Activated CD8-positive, alpha-beta memory T cell treated with anti-CD3 and anti-CD28 coated beads, Interleukin-2, amount 50 U/mL, for 1 hour (primary cell): Measurements from ENCODE around the gene FUCA1.
"Not testable (repeated sequence)": the region's sequence is repeated elsewhere in the genome, so short reads cannot be mapped to it uniquely, and the experiment has no call there.

ENCODE experiments used
- DNase-seq: peaks from one replicate; pipeline ENCODE4 v3.0.0-alpha.2; 2020; ENCODE audit errors: extremely low read depth

The FUCA1 gene

GRCh38 chr1:23867895-23868556 is at the start of gene FUCA1:
Gene FUCA1, minus strand, starts transcription at chr1:23868290. Its CDS starts 4 bp downstream, at chr1:23868286.
- peak; percentile 81 for DNase-seq

GRCh38 chr1:23916209-23917131 is 48.4 kb upstream of the FUCA1 start:
- DNase-seq: peak; percentile 36

GRCh38 chr1:23915466-23915865 is 47.4 kb upstream of the FUCA1 start:
- DNase-seq: no peak

DNA sequence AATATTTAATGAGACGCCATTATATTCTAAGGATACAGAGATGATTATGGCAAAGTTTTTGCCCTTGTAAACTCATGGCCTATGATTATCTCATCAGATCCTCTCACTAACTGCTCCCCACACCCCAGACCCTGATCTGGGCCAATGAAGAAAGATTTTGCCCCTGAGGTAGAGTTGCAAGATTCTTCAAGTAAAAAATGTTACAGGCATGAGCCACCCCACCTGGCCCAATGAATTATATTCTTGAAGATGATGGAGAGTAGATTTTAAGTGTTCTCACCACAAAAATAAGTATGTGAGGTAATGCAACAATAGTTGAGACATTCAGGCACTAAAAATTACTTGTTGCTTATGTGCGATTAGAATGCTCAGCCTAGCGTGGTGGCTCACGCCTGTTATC is 46.8 kb upstream of the FUCA1 start:
- no peak for DNase-seq

DNA sequence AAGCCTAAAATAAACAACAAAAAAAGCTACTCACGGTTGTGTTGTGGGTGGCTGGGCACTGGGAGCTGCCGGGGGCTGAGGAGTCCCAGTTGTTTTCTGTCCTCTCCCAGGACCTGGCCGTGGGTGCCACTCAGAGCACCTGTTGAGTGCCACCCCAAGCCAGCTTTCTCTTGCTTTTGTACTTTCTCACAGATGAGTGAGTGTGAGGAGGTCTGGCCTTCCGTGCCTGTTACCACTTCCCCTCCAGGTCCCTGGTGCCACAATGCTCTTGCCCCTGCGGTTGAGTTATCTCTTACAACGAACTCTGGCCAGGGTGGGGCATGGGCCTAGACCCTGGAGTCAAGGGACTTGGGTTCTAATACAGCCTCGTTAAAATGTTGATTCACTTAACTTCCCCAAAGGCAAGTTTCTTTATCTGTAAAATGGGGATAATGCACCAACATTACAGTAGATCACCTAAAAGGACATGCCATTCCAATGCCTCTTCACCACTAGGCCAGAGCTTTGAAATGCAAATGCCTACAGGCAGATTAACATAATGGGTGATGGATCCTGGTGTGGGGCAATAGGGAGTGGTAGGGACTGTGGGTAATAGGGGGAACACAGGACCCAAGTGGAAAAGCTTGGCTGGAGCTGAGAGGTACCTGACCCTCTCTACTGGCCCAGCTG is 45.3 kb upstream of the FUCA1 start, which contains the start of gene CNR2:
TSS of gene CNR2 (minus strand) at position 151 of the 669 bp plus-strand sequence. CDS start 37,745 bp downstream, outside the sequence.
- DNase-seq: no peak

DNA sequence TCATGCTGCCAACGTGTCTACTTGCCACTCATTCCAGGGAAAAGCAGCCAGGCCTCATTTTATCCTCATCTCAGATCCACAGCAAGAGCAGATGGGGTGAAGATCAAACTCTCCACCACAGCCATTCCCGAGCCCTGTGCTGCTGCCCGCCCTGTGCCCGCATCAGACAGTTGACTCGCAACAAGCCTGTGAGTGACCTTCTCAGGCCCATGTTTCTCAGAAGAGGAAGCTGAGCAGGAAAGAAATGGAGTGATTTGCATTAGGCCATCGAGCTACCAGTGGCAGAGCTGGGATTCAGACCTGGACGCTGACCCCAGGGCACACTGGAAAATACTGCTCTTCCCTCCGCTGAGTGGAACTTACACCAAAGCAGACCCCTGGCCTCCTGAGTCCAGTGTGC is 43.8 kb upstream of the FUCA1 start:
- no peak for DNase-seq

GRCh38 chr1:23910553-23911246 is 42.6 kb upstream of the FUCA1 start:
- no peak for DNase-seq

GRCh38 chr1:23910144-23910543 is 42.1 kb upstream of the FUCA1 start:
- DNase-seq: no peak

DNA sequence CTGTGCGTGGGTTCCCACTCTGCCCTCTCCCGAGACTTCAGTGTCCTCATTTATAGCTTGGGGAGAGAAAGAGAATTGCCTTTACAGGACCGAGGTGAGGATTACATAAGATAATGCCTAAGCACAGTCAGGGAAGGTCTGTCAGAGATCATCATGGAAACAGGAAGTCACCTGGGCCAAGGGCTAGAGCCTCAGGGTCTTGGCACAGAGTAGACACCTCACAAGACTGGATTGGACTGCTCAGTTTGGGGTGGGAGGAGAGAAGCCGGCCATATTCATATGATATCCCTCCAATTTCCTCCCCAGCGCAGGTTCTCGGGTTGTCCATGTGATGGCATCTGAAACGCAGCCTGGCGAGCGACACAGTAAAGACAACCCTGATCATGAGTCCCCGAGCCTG is 41.3 kb upstream of the FUCA1 start:
- no peak for DNase-seq

DNA sequence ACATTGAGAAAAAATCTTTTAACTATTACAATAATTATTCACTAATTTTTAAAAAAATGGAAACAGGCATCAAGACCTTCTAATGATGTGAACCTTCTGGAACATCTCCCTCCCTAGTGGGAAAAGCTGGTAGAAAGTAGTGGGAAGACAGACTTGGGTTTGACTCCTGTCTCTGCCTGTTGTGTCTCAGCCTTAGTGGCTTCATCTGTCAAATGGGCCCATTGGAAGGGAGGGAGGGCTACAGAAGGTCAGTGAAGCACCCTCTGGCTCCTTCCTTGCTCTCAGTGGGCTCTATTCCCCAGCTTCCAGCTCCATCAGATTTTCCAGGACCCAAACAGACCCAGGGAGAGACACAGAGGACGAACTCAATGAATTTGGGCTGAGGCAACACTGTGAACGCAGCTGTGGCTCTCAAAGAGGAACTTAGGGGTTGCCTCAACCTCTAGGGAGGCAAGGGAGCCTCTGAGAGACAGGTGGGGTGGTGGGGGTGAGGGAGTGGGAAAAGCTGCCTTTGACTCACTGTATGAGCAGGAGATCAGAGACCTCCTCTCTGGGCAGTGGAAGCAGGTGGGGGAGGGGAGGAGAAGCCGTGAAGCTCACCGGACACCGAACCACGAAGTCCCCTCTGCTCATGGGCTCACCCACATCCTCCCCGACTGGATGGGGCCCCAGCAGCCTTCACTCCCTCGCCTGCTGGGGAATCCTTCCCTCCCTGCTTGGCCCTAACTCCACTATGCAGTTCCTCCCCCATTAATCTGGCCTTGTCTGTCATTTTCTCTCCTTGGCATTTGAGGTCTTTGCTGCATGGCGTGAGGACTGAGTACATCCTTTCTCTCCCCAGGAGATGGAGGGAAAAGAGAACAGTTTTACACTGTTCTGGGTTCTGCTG is 40.6 kb upstream of the FUCA1 start:
- DNase-seq: no peak

DNA sequence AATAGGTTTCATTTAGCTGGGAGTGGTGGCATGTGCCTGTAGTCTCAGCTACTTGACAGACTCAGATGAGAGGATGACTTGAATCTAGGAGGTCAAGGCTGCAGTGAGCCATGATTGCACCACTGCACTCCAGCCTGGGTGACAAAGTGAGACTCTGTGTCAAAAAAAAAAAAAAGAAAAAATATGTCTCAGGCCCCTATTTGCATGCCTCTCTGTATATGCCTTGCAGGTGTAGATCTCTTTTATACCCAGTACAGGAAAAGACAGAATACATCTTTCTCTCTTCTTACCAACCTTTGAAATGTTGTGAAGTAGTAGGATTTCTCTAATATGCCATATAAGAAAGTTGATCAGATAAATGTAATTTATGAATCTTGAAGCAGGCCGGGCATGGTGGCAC is 38.6 kb upstream of the FUCA1 start:
- no peak for DNase-seq

DNA sequence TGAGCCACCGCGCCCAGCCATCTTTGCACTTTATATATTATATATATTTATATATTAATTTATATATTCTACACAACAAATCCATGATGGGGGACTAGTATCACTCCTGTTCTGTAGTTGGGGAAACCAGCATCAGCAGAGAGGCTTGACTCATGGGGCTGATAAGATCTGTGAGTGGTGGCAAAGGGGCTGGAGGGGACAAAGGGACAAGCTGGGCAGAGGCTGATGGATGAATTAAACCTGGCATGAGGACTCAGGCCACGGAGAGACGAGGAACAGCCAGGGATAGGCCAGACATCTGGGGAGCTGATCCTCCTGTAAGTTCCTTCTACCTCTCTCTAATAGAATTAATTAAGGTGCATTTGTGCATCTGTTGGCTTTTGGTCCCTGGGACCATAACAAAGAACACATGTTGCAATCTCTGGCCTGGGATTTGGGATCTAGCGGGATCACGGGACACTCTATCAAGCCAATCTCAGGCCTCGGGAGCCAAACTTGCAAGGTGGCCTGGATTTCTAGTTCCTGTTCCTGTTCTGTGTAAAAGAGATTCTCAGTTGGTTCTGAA is 37.5 kb upstream of the FUCA1 start:
- no peak for DNase-seq

DNA sequence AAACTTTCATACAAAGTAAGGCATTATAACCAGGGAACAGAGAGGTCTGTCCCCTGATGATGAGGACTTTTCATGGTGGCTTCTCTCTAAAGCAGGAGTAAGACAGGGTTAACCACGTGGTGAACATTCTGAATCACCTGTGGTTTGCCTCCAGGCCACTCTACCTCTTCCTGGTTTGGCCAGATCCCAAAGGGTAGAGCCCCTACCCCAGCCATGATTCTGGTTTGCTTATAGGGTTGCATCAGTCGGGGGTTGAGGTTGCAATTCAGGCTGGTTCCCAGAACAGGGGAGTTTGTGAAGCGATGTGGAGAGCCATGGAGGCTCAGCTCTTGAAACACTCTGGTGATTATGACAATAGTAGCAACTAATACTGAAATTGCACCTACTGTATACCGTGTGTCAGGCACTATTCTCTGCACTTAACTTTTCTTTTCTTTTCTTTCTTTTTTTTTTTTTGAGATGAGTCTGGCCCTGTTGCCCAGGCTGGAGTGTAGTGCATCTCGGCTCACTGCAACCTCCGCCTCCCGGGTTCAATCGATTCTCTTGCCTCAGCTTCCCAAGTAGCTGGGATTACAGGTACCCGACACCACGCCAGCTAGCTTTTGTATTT is 36.8 kb upstream of the FUCA1 start:
- DNase-seq: no peak

- DNase-seq: no peak
These were observed 35.7 kb upstream of the FUCA1 start for GRCh38 chr1:23903754-23904153.

- no peak for DNase-seq
These were observed 34.5 kb upstream of the FUCA1 start for GRCh38 chr1:23902321-23903278.

GRCh38 chr1:23900017-23900416 is 31.9 kb upstream of the FUCA1 start:
- DNase-seq: not testable (repeated sequence)

DNA sequence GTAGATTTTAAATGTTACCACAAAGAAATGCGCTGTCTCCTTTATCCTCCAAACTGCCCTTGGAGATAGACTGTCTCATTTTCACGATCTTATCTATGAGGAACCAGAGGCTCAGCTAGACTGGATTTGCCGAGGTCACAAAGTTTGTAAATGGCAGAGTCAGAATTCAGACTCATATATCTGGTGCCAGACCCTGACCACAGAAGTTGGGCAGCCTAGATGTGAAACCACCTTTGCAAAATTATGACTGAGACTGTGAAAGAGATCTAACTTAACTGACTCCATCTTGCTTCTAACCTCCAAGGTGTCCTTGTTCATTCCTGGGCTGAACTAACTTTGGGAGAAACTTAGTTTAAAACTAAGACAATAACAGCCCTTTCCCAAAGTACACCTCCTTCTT is 31.0 kb upstream of the FUCA1 start:
- DNase-seq: no peak

GRCh38 chr1:23897083-23897482 is 29.0 kb upstream of the FUCA1 start:
- no peak for DNase-seq

DNA sequence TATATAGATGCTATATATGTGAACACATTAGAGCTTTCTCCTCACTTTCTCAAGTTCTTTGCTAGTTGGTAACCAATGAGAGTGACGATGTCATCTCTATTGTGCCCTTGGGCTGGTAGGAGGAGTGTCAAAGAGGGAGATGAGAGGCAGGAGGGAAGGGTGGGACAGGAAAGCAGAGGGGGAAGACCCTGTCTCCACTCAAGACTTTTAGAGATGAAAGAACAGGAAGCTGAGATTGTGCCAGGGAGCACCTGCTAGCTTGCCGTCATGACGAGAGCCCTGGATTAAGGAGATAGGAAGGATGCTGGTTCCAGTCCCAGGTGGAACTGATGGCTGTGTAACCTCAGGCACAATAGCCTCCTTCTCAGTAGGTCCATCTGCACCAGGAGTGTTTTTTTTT is 28.4 kb upstream of the FUCA1 start:
- no peak for DNase-seq
